SK-N-SH treated with all-trans-retinoic acid at 6 μM for 48 hours (cell line): ENCODE data around the gene SLC35B2.

Experiments used
- ARNTL ChIP-seq: fragments of 450-650 bp; formaldehyde crosslinking; IDR thresholded peaks from 2 replicates; pipeline ENCODE4 v1.5.0; 2020; ENCODE audit warnings: low read depth, mild to moderate bottlenecking, moderate library complexity, borderline replicate concordance
- CSDC2 ChIP-seq: fragments of 250-450 bp; sonication (Bioruptor Pico); IDR thresholded peaks from 2 replicates; pipeline ENCODE4 v1.5.0; 2020; ENCODE audit warnings: mild to moderate bottlenecking, moderate library complexity
- SNAI2 ChIP-seq: fragments of 250-450 bp; sonication (Bioruptor Pico); IDR thresholded peaks from 2 replicates; pipeline ENCODE4 v1.5.0; 2020; ENCODE audit warnings: mild to moderate bottlenecking, moderate library complexity
- ZC3H10 ChIP-seq: fragments of 250-450 bp; sonication (Bioruptor Pico); IDR thresholded peaks from 2 replicates; pipeline ENCODE4 v1.5.1; 2021; ENCODE audit warnings: mild to moderate bottlenecking, moderate library complexity
- ZFP3 ChIP-seq: fragments of 250-450 bp; sonication (Bioruptor Pico); IDR thresholded peaks from 2 replicates; pipeline ENCODE4 v1.5.0; 2020; ENCODE audit warnings: mild to moderate bottlenecking, moderate library complexity

DNA sequence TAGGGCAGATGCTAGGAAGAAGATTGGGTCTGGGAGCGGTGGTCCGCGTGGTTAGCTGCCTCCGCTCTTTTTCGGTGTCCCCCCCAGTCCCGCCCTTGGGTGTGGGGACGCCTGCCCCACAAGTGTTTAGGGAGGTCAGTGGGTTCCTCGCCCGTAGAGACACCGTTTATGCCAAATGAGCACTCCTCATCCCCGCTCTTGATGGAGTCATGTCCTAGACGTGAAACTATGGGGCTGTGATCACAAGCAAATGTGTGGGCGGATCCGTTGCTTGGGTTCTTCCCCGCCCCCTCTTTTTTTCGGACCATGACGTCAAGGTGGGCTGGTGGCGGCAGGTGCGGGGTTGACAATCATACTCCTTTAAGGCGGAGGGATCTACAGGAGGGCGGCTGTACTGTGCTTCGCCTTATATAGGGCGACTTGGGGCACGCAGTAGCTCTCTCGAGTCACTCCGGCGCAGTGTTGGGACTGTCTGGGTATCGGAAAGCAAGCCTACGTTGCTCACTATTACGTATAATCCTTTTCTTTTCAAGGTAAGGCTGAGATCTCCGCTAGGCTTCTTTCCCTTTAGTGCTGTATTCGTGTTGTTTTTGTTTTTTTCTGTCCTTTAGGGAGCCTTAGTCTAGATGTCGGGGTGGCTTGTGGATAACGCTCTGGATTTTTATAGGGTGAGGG is 10.5 kb downstream of the SLC35B2 start, which contains the start of gene HSP90AB1:
- TF ChIP-seq ZFP3 = no peak
- TF ChIP-seq CSDC2 (CRISPR knock-in tag) = no peak
- no peak for TF ChIP-seq ARNTL (CRISPR knock-in tag)
- no peak for TF ChIP-seq ZC3H10
- no peak for TF ChIP-seq SNAI2 (CRISPR knock-in tag)
